Measurements from ENCODE around the gene THRB. TPM values are rescaled to one million over a fixed set of nuclear protein-coding genes. Genes with fewer than 3 reads are reported as not detected.
A peak's percentile ranks its signal among the peaks of the same experiment; 100 is the strongest.

The THRB gene
- total RNA-seq, 6 experiments from 2014 or later, result 14.5 to 29.5 (median 17.3) TPM

DNA sequence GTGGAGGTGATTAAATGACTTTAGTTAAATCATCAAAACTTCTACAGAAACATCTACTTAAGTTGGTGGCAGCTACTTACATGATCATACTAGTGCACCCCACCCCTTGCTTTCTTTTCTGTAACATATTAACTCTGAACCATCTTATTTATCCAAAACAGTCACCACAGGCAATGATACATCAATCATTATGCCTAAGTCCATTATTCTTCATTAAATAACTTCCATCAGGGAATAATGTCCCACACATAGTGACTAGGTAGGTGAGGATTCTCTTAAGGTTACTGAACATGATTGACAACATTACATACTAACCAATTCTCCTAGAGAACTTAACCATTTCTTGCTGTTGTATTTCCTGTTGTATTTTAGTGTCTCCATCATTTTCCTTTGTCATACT, 339.4 kb downstream of the THRB start:
- TF ChIP-seq, protein P1, sequence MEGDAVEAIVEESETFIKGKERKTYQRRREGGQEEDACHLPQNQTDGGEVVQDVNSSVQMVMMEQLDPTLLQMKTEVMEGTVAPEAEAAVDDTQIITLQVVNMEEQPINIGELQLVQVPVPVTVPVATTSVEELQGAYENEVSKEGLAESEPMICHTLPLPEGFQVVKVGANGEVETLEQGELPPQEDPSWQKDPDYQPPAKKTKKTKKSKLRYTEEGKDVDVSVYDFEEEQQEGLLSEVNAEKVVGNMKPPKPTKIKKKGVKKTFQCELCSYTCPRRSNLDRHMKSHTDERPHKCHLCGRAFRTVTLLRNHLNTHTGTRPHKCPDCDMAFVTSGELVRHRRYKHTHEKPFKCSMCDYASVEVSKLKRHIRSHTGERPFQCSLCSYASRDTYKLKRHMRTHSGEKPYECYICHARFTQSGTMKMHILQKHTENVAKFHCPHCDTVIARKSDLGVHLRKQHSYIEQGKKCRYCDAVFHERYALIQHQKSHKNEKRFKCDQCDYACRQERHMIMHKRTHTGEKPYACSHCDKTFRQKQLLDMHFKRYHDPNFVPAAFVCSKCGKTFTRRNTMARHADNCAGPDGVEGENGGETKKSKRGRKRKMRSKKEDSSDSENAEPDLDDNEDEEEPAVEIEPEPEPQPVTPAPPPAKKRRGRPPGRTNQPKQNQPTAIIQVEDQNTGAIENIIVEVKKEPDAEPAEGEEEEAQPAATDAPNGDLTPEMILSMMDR (IDR thresholded peaks at IDR 0.05), result no peak
- no peak for TF ChIP-seq POLR2A (IDR thresholded peaks at IDR 0.05)
- no peaks in the 10 kb centered on the region for H3K4me1 ChIP-seq
- ATAC-seq, result no peak

DNA sequence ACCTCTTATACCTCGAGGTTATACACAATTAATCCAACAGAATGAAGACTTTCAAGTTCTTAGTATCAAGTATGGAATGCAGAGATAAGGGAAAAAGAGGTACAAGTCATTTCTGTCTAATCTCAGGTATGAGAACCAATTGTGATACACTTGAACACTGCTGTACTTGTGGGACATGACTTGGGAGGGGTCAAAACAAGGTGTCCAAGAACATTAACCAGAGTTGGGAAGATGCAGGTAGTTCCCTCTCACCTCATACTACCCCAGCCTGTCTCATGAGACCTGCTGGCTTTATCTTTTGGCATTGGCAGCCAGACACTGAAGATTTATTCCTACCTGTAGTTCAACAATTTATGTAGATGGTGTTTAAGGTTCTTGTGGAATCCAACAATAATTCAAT, 339.9 kb downstream of the THRB start:
- 83% methylated on average over 1 of the region's 1 CpG for WGBS (ENCODE audit: insufficient coverage, low coverage, low lambda C conversion rate, missing lambda C conversion rate)
- no peak for DNase-seq
- Histone ChIP-seq H3K27me3 (no peaks in the 10 kb centered on the region), H3K27ac (no peak overlapping the region), H3K36me3 (no peaks in the 10 kb centered on the region), H3K9me3 (no peaks in the 10 kb centered on the region), H3K4me3 (no peak overlapping the region), H3K4me1 (no peaks in the 10 kb centered on the region)
- no peak for ATAC-seq
- TF ChIP-seq, protein P1 (IDR thresholded peaks at IDR 0.05), result no peak
- TF ChIP-seq POLR2A (IDR thresholded peaks at IDR 0.05), result no peak
- intact Hi-C loops (cut with DNase I), result no loop called here

More for the DNA sequence above, 339.4 kb downstream of the THRB start:
- intact Hi-C loops (cut with DNase I), result no loop called here
- Histone ChIP-seq H3K36me3 (no peaks in the 10 kb centered on the region), H3K27me3 (no peaks in the 10 kb centered on the region), H3K9me3 (no peaks in the 10 kb centered on the region), H3K27ac (no peak overlapping the region), H3K4me3 (no peak overlapping the region)
- DNase-seq, result no peak

DNA sequence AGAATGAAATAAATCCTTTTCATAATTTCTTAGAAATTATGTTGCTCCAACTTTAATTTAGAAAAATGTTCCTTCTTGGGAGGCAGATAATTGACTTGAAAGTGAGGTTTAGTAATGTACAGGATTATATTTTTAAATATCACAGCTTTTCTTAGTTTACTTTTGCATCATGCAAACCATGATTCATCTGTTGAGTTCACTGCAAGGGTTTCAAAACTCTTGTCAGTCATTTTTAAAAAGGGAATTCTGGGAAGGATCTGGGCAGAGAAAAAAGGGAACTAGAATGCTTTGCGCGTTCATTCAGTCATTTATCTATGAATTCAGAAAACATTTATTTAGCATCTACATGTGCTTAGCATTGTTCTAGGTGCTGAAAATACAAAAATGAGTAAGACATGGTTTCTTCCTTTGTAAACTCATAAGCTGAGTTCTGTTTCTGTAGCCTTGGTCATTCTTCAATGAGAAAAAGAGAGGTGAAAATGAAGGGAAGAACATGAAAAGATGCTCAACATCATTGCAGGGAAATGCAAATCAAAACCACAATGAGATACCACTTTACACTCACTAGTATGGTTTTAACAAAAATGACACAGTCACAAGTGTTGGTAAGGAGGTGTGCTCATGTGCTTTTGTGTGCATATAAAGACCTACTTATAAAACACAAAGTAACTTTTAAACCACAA, 340.5 kb downstream of the THRB start:
- WGBS (ENCODE audit: insufficient coverage, low coverage, low lambda C conversion rate, missing lambda C conversion rate), result 72% methylated on average over 2 of the region's 2 CpGs
- Histone ChIP-seq H3K4me3 (no peak overlapping the region), H3K27me3 (no peaks in the 10 kb centered on the region), H3K9me3 (no peaks in the 10 kb centered on the region), H3K36me3 (no peaks in the 10 kb centered on the region), H3K27ac (no peak overlapping the region), H3K4me1 (no peaks in the 10 kb centered on the region)
- no peak for ATAC-seq
- no peak for DNase-seq
- no peak for TF ChIP-seq POLR2A (IDR thresholded peaks at IDR 0.05)
- TF ChIP-seq, protein P1 (IDR thresholded peaks at IDR 0.05), result no peak
- intact Hi-C loops (cut with DNase I), result no loop called here

DNA sequence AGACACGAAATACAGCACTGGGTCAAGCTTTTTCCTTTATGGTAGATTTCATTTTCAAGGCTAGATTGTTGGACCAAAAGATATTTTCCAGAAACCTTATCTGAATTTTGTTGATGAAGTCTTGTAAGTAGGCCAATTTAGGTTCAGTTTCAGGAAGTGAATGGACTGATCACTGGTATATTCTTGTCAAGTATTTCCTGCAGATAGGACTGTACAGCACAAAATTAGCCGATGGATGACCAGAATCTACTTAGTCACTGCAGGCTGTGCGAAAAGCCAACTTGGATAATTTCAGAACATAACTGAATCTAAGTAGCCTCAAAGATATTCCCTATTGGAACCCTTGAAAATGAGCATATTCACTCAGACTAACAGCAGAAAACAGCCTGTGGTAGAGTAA, 343.1 kb downstream of the THRB start:
- Histone ChIP-seq H3K4me1 (no peaks in the 10 kb centered on the region), H3K36me3 (no peaks in the 10 kb centered on the region), H3K27me3 (no peaks in the 10 kb centered on the region), H3K27ac (no peak overlapping the region), H3K9me3 (no peaks in the 10 kb centered on the region), H3K4me3 (no peak overlapping the region)
- intact Hi-C loops (cut with DNase I), result no loop called here
- TF ChIP-seq, protein P1 (IDR thresholded peaks at IDR 0.05), result no peak
- no peak for TF ChIP-seq POLR2A (IDR thresholded peaks at IDR 0.05)
- DNase-seq (no peak), ATAC-seq (peak in 3 of 4 donors; percentile 36 to 56 (median 39))
- WGBS (ENCODE audit: insufficient coverage, low coverage, low lambda C conversion rate, missing lambda C conversion rate), result 40% methylated on average over 3 of the region's 3 CpGs

DNA sequence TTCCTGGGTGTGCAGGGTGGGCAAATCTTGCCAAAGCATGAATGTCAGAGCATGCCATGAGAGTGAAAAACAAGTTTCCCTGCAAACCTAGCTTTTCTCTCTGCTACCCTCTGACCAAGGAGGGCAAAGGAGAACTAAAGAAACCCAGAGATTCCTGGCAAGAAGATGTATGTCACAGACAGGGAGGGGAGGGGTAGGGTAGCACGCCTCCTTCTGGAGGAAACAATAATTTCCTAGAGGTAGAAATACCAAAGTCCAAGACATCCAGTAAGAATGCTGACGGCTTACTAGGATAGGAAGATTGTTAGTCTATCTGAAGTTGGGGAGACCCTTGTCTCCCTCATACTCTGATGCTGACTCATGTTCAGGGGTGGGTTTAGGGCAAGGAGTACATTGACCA, 345.6 kb downstream of the THRB start:
- Histone ChIP-seq H3K27ac (no peak overlapping the region), H3K36me3 (no peaks in the 10 kb centered on the region), H3K4me1 (no peaks in the 10 kb centered on the region), H3K9me3 (no peaks in the 10 kb centered on the region), H3K27me3 (no peaks in the 10 kb centered on the region), H3K4me3 (no peak overlapping the region)
- ATAC-seq (no peak), DNase-seq (no peak)
- WGBS (ENCODE audit: insufficient coverage, low coverage, low lambda C conversion rate, missing lambda C conversion rate), result 90% methylated on average over 2 of the region's 2 CpGs
- intact Hi-C loops (cut with DNase I), result no loop called here
- no peak for TF ChIP-seq POLR2A (IDR thresholded peaks at IDR 0.05)
- TF ChIP-seq, protein P1 (IDR thresholded peaks at IDR 0.05), result no peak
